Measurements from ENCODE around the gene IL19.

DNA sequence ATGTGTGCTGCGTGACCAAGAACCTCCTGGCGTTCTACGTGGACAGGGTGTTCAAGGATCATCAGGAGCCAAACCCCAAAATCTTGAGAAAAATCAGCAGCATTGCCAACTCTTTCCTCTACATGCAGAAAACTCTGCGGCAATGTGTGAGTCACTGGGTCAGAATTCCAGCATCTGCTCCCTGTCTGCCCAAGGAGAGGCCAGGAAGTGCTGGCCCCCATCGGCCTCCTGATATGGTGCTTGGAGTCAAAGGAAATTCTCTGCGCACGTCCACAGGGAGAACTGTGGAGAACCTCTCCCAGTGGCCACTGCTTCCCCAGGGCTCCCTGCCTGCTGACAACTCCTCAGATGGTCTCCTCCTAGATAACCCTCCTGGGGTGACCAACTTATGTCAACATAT, 69.3 kb downstream of the IL19 start:
- TF ChIP-seq, protein P1, sequence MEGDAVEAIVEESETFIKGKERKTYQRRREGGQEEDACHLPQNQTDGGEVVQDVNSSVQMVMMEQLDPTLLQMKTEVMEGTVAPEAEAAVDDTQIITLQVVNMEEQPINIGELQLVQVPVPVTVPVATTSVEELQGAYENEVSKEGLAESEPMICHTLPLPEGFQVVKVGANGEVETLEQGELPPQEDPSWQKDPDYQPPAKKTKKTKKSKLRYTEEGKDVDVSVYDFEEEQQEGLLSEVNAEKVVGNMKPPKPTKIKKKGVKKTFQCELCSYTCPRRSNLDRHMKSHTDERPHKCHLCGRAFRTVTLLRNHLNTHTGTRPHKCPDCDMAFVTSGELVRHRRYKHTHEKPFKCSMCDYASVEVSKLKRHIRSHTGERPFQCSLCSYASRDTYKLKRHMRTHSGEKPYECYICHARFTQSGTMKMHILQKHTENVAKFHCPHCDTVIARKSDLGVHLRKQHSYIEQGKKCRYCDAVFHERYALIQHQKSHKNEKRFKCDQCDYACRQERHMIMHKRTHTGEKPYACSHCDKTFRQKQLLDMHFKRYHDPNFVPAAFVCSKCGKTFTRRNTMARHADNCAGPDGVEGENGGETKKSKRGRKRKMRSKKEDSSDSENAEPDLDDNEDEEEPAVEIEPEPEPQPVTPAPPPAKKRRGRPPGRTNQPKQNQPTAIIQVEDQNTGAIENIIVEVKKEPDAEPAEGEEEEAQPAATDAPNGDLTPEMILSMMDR (IDR thresholded peaks at IDR 0.05), result no peak
- TF ChIP-seq POLR2A (IDR thresholded peaks at IDR 0.05; ENCODE audit: low read depth), result no peak
- TF ChIP-seq POLR2AphosphoS5 (IDR thresholded peaks at IDR 0.05), result no peak

All from esophagus muscularis mucosa (tissue), 3 donors.